ENCODE data around the gene COX4I1.
"Not testable (repeated sequence)": the region's sequence is repeated elsewhere in the genome, so short reads cannot be mapped to it uniquely, and the experiment has no call there.

Gene COX4I1

GRCh38 chr16:85807340-85807739, 7.8 kb downstream of the COX4I1 start:
- H3K9me3 ChIP-seq (ENCODE audit: control insufficient read depth, insufficient read depth, low read length); H3K27me3 ChIP-seq (ENCODE audit: control insufficient read depth, insufficient read depth, low read length); H3K9ac ChIP-seq (ENCODE audit: low read depth, low read length); H3K4me1 ChIP-seq (ENCODE audit: control insufficient read depth, insufficient read depth, low read length); H3K4me3 ChIP-seq (ENCODE audit: low read depth, low read length): not testable (repeated sequence)
- peaks cover 33% of the 10 kb centered on the region for H3K36me3 ChIP-seq (ENCODE audit: control insufficient read depth, insufficient read depth, low read length)

- H3K27me3 ChIP-seq (ENCODE audit: control insufficient read depth, insufficient read depth, low read length); H3K4me1 ChIP-seq (ENCODE audit: control insufficient read depth, insufficient read depth, low read length); H3K9me3 ChIP-seq (ENCODE audit: control insufficient read depth, insufficient read depth, low read length); H3K4me3 ChIP-seq (ENCODE audit: low read depth, low read length); H3K9ac ChIP-seq (ENCODE audit: low read depth, low read length): not testable (repeated sequence)
- H3K36me3 ChIP-seq (ENCODE audit: control insufficient read depth, insufficient read depth, low read length) = peaks cover 28% of the 10 kb centered on the region
Observed at GRCh38 chr16:85808104-85808503, 8.6 kb downstream of the COX4I1 start.

GRCh38 chr16:85808926-85809325, 9.4 kb downstream of the COX4I1 start:
- H3K36me3 ChIP-seq (ENCODE audit: control insufficient read depth, insufficient read depth, low read length) = peaks cover 24% of the 10 kb centered on the region
- H3K9ac ChIP-seq (ENCODE audit: low read depth, low read length) = no peak overlapping the region
- H3K4me3 ChIP-seq (ENCODE audit: low read depth, low read length) = no peak overlapping the region
- H3K4me1 ChIP-seq (ENCODE audit: control insufficient read depth, insufficient read depth, low read length) = no peaks in the 10 kb centered on the region
- H3K27me3 ChIP-seq (ENCODE audit: control insufficient read depth, insufficient read depth, low read length) = peaks cover 8% of the 10 kb centered on the region
- H3K9me3 ChIP-seq (ENCODE audit: control insufficient read depth, insufficient read depth, low read length) = no peaks in the 10 kb centered on the region

- Histone ChIP-seq H3K9me3 (ENCODE audit: control insufficient read depth, insufficient read depth, low read length) (no peaks in the 10 kb centered on the region), H3K36me3 (ENCODE audit: control insufficient read depth, insufficient read depth, low read length) (peaks cover 22% of the 10 kb centered on the region), H3K9ac (ENCODE audit: low read depth, low read length) (no peak overlapping the region), H3K4me3 (ENCODE audit: low read depth, low read length) (no peak overlapping the region), H3K4me1 (ENCODE audit: control insufficient read depth, insufficient read depth, low read length) (no peaks in the 10 kb centered on the region), H3K27me3 (ENCODE audit: control insufficient read depth, insufficient read depth, low read length) (peaks cover 8% of the 10 kb centered on the region)
Observed at GRCh38 chr16:85809645-85810044, 10.2 kb downstream of the COX4I1 start.

- H3K4me1 ChIP-seq (ENCODE audit: control insufficient read depth, insufficient read depth, low read length) = no peaks in the 10 kb centered on the region
- H3K9ac ChIP-seq (ENCODE audit: low read depth, low read length) = no peak overlapping the region
- H3K4me3 ChIP-seq (ENCODE audit: low read depth, low read length) = no peak overlapping the region
- H3K9me3 ChIP-seq (ENCODE audit: control insufficient read depth, insufficient read depth, low read length) = no peaks in the 10 kb centered on the region
- H3K36me3 ChIP-seq (ENCODE audit: control insufficient read depth, insufficient read depth, low read length) = peaks cover 16% of the 10 kb centered on the region
- peaks cover 8% of the 10 kb centered on the region for H3K27me3 ChIP-seq (ENCODE audit: control insufficient read depth, insufficient read depth, low read length)
Observed at GRCh38 chr16:85810097-85810741, 10.7 kb downstream of the COX4I1 start.

GRCh38 chr16:85810742-85811115, 11.2 kb downstream of the COX4I1 start:
- Histone ChIP-seq H3K9me3 (ENCODE audit: control insufficient read depth, insufficient read depth, low read length) (no peaks in the 10 kb centered on the region), H3K4me3 (ENCODE audit: low read depth, low read length) (no peak overlapping the region), H3K9ac (ENCODE audit: low read depth, low read length) (no peak overlapping the region), H3K4me1 (ENCODE audit: control insufficient read depth, insufficient read depth, low read length) (no peaks in the 10 kb centered on the region), H3K27me3 (ENCODE audit: control insufficient read depth, insufficient read depth, low read length) (peaks cover 8% of the 10 kb centered on the region), H3K36me3 (ENCODE audit: control insufficient read depth, insufficient read depth, low read length) (peaks cover 11% of the 10 kb centered on the region)

- H3K36me3 ChIP-seq (ENCODE audit: control insufficient read depth, insufficient read depth, low read length) = no peaks in the 10 kb centered on the region
- no peaks in the 10 kb centered on the region for H3K4me1 ChIP-seq (ENCODE audit: control insufficient read depth, insufficient read depth, low read length)
- no peaks in the 10 kb centered on the region for H3K9me3 ChIP-seq (ENCODE audit: control insufficient read depth, insufficient read depth, low read length)
- H3K4me3 ChIP-seq (ENCODE audit: low read depth, low read length) = no peak overlapping the region
- H3K9ac ChIP-seq (ENCODE audit: low read depth, low read length) = peak overlapping the region; percentile 40
- peaks cover 8% of the 10 kb centered on the region for H3K27me3 ChIP-seq (ENCODE audit: control insufficient read depth, insufficient read depth, low read length)
Observed at GRCh38 chr16:85812031-85812807, 12.7 kb downstream of the COX4I1 start.

GRCh38 chr16:85812811-85813700, 13.6 kb downstream of the COX4I1 start:
- Histone ChIP-seq H3K36me3 (ENCODE audit: control insufficient read depth, insufficient read depth, low read length) (no peaks in the 10 kb centered on the region), H3K4me3 (ENCODE audit: low read depth, low read length) (no peak overlapping the region), H3K9me3 (ENCODE audit: control insufficient read depth, insufficient read depth, low read length) (no peaks in the 10 kb centered on the region), H3K4me1 (ENCODE audit: control insufficient read depth, insufficient read depth, low read length) (no peaks in the 10 kb centered on the region), H3K27me3 (ENCODE audit: control insufficient read depth, insufficient read depth, low read length) (peaks cover 8% of the 10 kb centered on the region), H3K9ac (ENCODE audit: low read depth, low read length) (no peak overlapping the region)

- H3K9ac ChIP-seq (ENCODE audit: low read depth, low read length) = no peak overlapping the region
- no peaks in the 10 kb centered on the region for H3K4me1 ChIP-seq (ENCODE audit: control insufficient read depth, insufficient read depth, low read length)
- no peaks in the 10 kb centered on the region for H3K36me3 ChIP-seq (ENCODE audit: control insufficient read depth, insufficient read depth, low read length)
- peaks cover 21% of the 10 kb centered on the region for H3K27me3 ChIP-seq (ENCODE audit: control insufficient read depth, insufficient read depth, low read length)
- no peaks in the 10 kb centered on the region for H3K9me3 ChIP-seq (ENCODE audit: control insufficient read depth, insufficient read depth, low read length)
- H3K4me3 ChIP-seq (ENCODE audit: low read depth, low read length) = no peak overlapping the region
Observed at GRCh38 chr16:85816159-85816558, 16.7 kb downstream of the COX4I1 start.

GRCh38 chr16:85817195-85817594, 17.7 kb downstream of the COX4I1 start:
- not testable (repeated sequence) for H3K9me3 ChIP-seq (ENCODE audit: control insufficient read depth, insufficient read depth, low read length); H3K36me3 ChIP-seq (ENCODE audit: control insufficient read depth, insufficient read depth, low read length); H3K4me3 ChIP-seq (ENCODE audit: low read depth, low read length); H3K9ac ChIP-seq (ENCODE audit: low read depth, low read length); H3K4me1 ChIP-seq (ENCODE audit: control insufficient read depth, insufficient read depth, low read length)
- H3K27me3 ChIP-seq (ENCODE audit: control insufficient read depth, insufficient read depth, low read length) = peaks cover 15% of the 10 kb centered on the region

- no peaks in the 10 kb centered on the region for H3K36me3 ChIP-seq (ENCODE audit: control insufficient read depth, insufficient read depth, low read length)
- no peak overlapping the region for H3K9ac ChIP-seq (ENCODE audit: low read depth, low read length)
- no peak overlapping the region for H3K4me3 ChIP-seq (ENCODE audit: low read depth, low read length)
- no peaks in the 10 kb centered on the region for H3K9me3 ChIP-seq (ENCODE audit: control insufficient read depth, insufficient read depth, low read length)
- H3K4me1 ChIP-seq (ENCODE audit: control insufficient read depth, insufficient read depth, low read length) = no peaks in the 10 kb centered on the region
- peaks cover 13% of the 10 kb centered on the region for H3K27me3 ChIP-seq (ENCODE audit: control insufficient read depth, insufficient read depth, low read length)
Observed at GRCh38 chr16:85819245-85819644, 19.8 kb downstream of the COX4I1 start.

Data from iPS-15b (cell line).